ENCODE data around the gene SARDH. TPM values are rescaled to one million over a fixed set of nuclear protein-coding genes. Genes with fewer than 3 reads are reported as not detected.

Gene SARDH
- total and polyA plus RNA-seq, 2 of the 13 experiments (the other 11 are each of a cell fraction or from before 2014, with no cell fraction given): 11.6 to 34.9 TPM

GRCh38 chr9:133715866-133716563 is 22.1 kb downstream of the SARDH start (continued):
- no peak for TF ChIP-seq ZBTB33 (CRISPR knock-in tag; IDR thresholded peaks at IDR 0.05)
- TF ChIP-seq MAX (IDR thresholded peaks at IDR 0.05): peak; percentile 40
- TF ChIP-seq ZNF138 (CRISPR knock-in tag; IDR thresholded peaks at IDR 0.05; ENCODE audit: low read depth): 0 out of 2 replicates have a peak, but pooled peaks have one; percentile 58
- no peak; the same call in 1 of the 2 replicates for TF ChIP-seq DNMT1 (CRISPR knock-in tag; IDR thresholded peaks at IDR 0.05)
- TF ChIP-seq ZNF576 (CRISPR knock-in tag; IDR thresholded peaks at IDR 0.05): 0 out of 2 replicates have a peak, but pooled peaks have one; percentile 30
- TF ChIP-seq DDIT3 (CRISPR knock-in tag; IDR thresholded peaks at IDR 0.05): no peak
- no peak for TF ChIP-seq ZFYVE20 (CRISPR knock-in tag; IDR thresholded peaks at IDR 0.05; ENCODE audit: borderline replicate concordance, low read depth)
- TF ChIP-seq ZBTB43 (CRISPR knock-in tag; conservative IDR thresholded peaks at IDR 0.05): no peak
- TF ChIP-seq ZMYM2 (CRISPR knock-in tag; IDR thresholded peaks at IDR 0.05): 0 out of 2 replicates have a peak, but pooled peaks have one; percentile 48
- TF ChIP-seq ZNF597 (CRISPR knock-in tag; IDR thresholded peaks at IDR 0.05): no peak
- TF ChIP-seq CENPBD1 (CRISPR knock-in tag; IDR thresholded peaks at IDR 0.05; ENCODE audit: borderline replicate concordance, low read depth): no peak
- TF ChIP-seq BHLHE40 (IDR thresholded peaks at IDR 0.05; ENCODE audit: low read length): 0 out of 2 replicates have a peak, but pooled peaks have one; percentile 11
- TF ChIP-seq ZNF788 (CRISPR knock-in tag; IDR thresholded peaks at IDR 0.05; ENCODE audit: borderline replicate concordance): peak; percentile 52; the same call in 1 of the 2 replicates
